ENCODE data around the gene COX4I1. TPM values are rescaled to one million over a fixed set of nuclear protein-coding genes. Genes with fewer than 3 reads are reported as not detected.

The COX4I1 gene
- total RNA-seq, 1 experiment from 2014 or later, result 839 TPM

DNA sequence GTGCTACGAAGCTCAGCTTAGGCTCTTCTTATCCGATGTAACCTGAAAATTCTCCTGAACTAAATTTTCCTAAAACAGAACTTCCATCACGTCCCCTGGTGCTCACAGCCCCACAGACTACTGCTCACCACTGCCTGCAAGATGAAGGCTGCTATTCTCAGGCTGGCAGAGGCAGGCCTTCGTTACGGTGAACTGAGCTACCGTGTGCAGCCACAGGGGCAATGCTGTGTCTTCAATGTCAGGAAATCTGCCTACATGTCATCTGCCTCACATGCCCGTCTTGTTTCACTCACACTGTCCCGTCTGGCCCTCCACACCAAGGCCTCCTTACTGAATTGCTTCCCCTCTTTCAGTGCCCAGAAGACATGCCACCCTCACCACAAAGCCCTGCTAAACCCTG is 16.1 kb upstream of the COX4I1 start (continued):
- TF ChIP-seq, protein P1, sequence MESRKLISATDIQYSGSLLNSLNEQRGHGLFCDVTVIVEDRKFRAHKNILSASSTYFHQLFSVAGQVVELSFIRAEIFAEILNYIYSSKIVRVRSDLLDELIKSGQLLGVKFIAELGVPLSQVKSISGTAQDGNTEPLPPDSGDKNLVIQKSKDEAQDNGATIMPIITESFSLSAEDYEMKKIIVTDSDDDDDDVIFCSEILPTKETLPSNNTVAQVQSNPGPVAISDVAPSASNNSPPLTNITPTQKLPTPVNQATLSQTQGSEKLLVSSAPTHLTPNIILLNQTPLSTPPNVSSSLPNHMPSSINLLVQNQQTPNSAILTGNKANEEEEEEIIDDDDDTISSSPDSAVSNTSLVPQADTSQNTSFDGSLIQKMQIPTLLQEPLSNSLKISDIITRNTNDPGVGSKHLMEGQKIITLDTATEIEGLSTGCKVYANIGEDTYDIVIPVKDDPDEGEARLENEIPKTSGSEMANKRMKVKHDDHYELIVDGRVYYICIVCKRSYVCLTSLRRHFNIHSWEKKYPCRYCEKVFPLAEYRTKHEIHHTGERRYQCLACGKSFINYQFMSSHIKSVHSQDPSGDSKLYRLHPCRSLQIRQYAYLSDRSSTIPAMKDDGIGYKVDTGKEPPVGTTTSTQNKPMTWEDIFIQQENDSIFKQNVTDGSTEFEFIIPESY (IDR thresholded peaks at IDR 0.05; ENCODE audit: extremely low read depth, insufficient replicate concordance, low read length), result no peak
- TF ChIP-seq EGR1 (IDR thresholded peaks at IDR 0.05; ENCODE audit: low read depth) (no peak), YY1 (IDR thresholded peaks at IDR 0.05; ENCODE audit: extremely low read depth, insufficient replicate concordance, low read depth, low read length) (no peak)

DNA sequence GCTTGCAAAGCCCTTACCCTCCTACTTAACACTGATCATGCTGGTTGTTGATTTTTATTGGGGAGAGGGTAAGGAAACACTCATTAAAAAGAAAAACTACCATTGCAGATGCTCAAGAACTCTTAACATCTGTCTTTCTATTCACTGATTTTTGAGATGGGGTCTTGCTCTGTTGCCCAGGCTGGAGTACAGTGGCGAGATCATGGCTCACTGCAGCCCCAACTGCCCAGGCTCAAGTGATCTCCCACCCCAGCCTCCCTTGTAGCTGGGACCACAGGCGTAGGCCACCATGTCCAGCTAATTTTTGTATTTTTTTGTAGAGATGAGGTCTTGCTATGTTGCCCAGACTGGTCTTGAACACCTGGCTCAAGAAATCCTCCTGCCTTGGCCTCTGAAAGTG is 14.7 kb upstream of the COX4I1 start:
- peaks cover 81% of the 10 kb centered on the region for H3K79me2 ChIP-seq (ENCODE audit: insufficient read depth, low read length)
- RAD21 ChIA-PET (ENCODE audit: low non-redundant PET in 1 of 2, low total read pairs in 2 of 2, uncharacterized antibody in 2 of 2, unreplicated experiment in 2 of 2), result no interaction called here
- no peaks in the 10 kb centered on the region for H3K9me2 ChIP-seq (ENCODE audit: insufficient read depth)
- DNase-seq (ENCODE audit: low read depth, low spot score) (no peak), ATAC-seq (no peak)
- H3K4me2 ChIP-seq (ENCODE audit: low read length), result no peak overlapping the region
- CTCF ChIA-PET, result no interaction called here
- H3K4me1 ChIP-seq (ENCODE audit: control insufficient read depth in 1 of 2, insufficient read depth in 2 of 2, low read length in 2 of 2), result no peaks in the 10 kb centered on the region
- H3K36me3 ChIP-seq (ENCODE audit: control insufficient read depth in 1 of 2, insufficient read depth in 2 of 2, low read length in 2 of 2), result peaks cover 21 to 57% of the 10 kb centered on the region in 2 experiments
- no peaks in the 10 kb centered on the region for H3K27me3 ChIP-seq (ENCODE audit: insufficient read depth, low read length)
- no peak overlapping the region for H3K27ac ChIP-seq (ENCODE audit: low read depth, low read length)
- no TSS peak for BruUV-seq (replicated peaks)
- H4K20me1 ChIP-seq (ENCODE audit: insufficient read depth), result no peaks in the 10 kb centered on the region; the same call in 1 of the 2 replicates
- no peak overlapping the region for H3K4me3 ChIP-seq (replicated peaks in 1 of 2; ENCODE audit: low read depth in 1 of 2, low read length in 2 of 2)
- intact Hi-C loops (cut with micrococcal nuclease), result no loop called here
- no peak overlapping the region for H2AFZ ChIP-seq (ENCODE audit: low read depth, low read length, poor library complexity, severe bottlenecking)
- H3K9me3 ChIP-seq (ENCODE audit: control insufficient read depth in 1 of 2, insufficient read depth in 1 of 2, low read depth in 1 of 2, low read length in 2 of 2), result no peaks in the 10 kb centered on the region
- POLR2A ChIA-PET, result no interaction called here
- TF ChIP-seq ZFX (IDR thresholded peaks at IDR 0.05) (no peak), ZNF274 (IDR thresholded peaks at IDR 0.05; ENCODE audit: low read depth, low read length) (no peak), POLR2AphosphoS5 (IDR thresholded peaks at IDR 0.05; ENCODE audit: low read depth, low read length) (no peak), CEBPB (IDR thresholded peaks at IDR 0.05; ENCODE audit: low read depth) (no peak), POLR2A (IDR thresholded peaks at IDR 0.05; ENCODE audit: borderline replicate concordance, extremely low read depth, insufficient read depth, insufficient read length) (no peak), TCF7L2 (IDR thresholded peaks at IDR 0.05; ENCODE audit: borderline replicate concordance, extremely low read depth, insufficient read depth, insufficient read length) (no peak)
- H3K9ac ChIP-seq (ENCODE audit: low read length), result no peak overlapping the region

Measured in HCT116 (cell line).